T-helper 22 cell (primary cell): ENCODE measurements around the gene ETHE1.
A peak's percentile ranks its signal among the peaks of the same experiment; 100 is the strongest.
"Not testable (repeated sequence)": the region's sequence is repeated elsewhere in the genome, so short reads cannot be mapped to it uniquely, and the experiment has no call there.

Experiments used
- DNase-seq: peaks from one replicate; pipeline ENCODE4 v3.0.0-alpha.2; 2020; ENCODE audit warnings: low read depth

ETHE1 gene

DNA sequence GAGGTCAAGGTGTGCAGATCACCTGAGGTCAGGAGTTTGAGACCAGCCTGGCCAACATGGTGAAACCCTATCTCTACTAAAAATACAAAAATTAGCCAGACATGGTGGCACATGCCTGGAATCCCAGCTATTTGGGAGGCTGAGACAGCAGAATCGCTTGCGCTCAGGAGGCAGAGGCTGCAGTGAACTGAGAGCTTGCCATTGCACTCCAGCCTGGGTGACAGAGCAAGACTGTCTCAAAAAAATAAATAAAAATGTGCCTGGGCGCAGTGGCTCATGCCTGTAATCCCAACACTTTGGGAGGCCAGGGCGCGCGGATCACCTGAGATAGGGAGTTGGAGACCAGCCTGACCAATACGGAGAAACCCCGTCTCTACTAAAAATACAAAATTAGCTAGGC, 3.3 kb downstream of the ETHE1 start:
- not testable (repeated sequence) for DNase-seq

DNA sequence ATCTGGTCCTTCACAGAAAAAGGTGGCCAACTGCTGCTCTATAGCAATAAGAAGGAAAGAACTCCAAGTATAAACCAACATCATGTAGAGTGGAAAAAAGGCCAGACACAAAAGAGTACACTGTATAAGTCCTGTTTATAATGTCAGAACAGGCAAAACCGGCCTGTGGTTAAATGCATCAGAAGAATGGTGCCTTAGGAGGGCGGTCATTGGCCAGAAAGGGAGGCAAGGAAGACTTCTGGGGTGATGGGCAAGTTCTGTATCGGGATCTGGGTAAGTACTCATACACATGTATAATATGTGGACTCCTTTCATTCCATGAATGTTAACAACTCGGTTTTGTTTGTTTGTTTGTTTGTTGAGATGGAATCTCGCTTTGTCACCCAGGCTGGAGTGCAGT, 4.1 kb downstream of the ETHE1 start:
- DNase-seq, result no peak

DNA sequence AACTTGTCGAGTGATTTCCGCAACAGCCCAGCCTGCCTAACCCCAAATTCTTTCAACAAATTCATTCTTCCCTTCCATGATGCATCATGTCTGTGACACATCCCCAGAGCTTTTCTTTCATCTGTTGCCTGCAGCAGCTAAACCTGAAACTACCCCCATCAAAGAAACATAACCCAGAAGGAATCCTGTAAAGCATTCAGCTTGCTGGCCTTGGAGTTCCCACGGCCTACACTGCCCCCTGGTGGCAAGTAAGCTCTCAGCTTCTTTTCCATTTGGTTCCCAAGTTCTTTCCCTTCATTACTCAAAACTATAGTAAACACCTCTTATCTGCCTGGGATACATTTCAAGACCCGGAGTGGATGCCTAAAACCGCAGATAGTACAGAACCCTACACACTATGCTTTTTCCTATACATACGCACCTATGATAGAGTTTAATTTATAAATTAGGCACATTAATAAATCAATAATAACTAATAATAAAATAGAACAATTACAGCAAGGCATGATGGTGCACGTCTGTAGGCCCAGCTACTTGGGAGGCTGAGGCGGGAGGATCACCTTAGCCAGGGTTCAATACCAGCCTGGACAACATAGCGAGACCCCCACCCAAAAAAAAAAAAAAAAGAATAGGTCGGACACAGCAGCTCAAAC, 7.4 kb downstream of the ETHE1 start:
- DNase-seq, result peak; percentile 60

DNA sequence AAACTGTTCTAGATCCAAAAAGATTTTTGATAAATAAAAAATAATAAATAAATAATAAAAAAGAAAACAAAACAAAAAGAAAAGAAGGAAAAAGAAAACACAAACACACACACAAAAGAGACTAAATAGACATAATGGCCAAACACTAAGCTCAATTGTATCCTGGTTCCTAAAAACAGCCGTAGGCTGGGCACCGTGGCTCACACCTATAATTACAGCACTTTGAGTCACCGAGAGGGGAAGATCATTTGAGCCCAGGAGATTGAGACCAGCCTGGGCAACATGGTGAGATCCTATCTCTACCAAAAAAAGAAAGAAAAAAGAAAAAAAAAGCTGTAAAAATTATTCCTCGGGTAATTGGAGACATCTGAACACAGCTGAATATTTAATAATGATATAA, 8.9 kb downstream of the ETHE1 start:
- no peak for DNase-seq

DNA sequence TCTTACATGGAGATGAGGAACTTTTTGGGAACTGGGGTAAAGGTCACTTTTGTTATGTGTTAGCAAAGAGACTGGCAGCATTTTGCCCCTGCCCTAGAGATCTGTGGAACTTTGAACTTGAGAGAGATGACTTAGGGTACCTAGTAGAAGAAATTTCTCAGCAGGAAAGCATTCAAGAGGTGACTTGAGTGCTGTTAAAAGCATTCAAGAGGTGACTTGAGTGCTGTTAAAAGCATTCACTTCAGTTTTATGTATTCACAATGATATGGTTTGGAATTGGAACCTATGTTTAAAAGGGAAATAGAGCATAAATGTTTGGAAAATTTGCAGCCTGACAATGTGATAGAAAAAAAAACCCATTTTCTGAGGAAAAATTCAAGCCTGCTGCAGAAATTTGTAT, 14.6 kb downstream of the ETHE1 start:
- not testable (repeated sequence) for DNase-seq

DNA sequence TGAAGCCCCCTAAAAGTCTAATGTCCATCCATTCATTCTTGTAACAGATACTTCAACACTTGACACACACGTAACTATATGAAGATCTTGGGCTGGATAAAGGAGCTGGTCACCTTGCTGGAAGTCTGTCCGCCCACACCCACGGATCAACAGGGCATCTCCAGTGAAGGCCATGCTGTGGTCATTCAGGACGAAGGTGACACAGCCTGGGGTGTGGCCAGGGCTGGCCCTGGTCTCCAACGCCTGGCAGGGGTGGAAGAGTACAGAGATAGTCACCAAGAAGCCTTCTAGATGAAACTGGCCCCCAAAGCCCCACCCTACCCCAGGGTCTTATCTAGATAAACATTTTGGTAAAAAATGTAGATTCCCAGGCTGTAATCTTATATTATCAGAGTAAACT, 15.7 kb downstream of the ETHE1 start:
- DNase-seq, result no peak

DNA sequence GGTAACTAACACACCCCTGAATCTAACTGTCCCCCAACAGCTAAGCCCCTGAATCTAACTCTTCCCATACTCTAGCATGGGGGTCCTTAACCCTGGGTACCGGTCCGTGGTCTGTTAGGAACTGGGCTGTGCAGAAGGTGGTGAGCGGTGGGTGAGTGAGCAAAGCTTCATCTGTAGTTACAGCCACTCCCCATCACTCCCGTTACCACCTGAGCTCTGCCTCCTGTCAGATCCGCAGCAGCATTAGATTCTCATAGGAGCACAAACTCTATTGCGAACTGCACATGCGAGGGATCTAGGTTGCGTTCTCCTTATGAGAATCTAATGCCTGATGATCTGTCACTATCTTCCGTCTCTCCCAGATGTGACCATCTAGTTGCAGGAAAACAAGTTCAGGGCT, 16.3 kb downstream of the ETHE1 start:
- DNase-seq, result no peak

DNA sequence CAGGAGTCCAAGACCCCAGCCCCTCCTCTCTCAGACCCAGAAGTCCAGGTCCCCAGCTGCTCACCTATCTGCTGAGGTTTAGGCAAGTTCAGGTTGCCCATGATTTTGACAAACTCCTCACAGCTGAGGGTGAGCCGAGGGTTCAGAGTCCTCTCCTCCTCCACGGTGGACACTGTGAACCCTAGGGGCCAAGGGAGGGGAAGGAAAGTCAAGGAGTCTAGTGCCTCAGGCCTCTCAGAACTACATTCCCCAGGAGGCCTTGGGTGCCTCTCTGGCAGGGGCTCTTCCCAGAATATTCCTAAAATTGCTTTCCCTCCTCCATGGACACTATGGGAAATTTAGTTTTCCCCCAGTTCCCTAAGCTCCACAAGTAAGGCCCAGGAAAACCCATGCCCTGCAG, 19.1 kb downstream of the ETHE1 start:
- DNase-seq, result no peak

DNA sequence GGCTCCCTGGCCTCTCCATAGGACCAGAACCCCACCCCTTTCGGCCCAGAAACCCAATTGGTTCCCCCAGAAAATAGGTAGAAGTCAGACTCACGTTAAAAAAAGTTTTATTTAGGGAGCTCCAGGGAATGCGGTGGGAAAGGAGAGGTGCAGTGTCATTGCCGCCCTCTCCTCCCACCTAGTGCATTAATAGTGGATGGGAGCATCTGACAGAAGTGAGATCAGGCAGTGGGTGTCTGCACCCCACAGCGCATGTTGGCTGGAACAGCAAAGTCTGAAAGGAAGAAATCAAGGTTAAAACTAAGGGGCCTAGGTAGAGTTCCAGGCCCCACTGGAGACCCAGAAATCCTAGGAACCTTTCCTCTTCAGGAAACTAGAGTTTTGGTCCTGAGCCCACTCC, 20.4 kb downstream of the ETHE1 start:
- DNase-seq, result no peak

DNA sequence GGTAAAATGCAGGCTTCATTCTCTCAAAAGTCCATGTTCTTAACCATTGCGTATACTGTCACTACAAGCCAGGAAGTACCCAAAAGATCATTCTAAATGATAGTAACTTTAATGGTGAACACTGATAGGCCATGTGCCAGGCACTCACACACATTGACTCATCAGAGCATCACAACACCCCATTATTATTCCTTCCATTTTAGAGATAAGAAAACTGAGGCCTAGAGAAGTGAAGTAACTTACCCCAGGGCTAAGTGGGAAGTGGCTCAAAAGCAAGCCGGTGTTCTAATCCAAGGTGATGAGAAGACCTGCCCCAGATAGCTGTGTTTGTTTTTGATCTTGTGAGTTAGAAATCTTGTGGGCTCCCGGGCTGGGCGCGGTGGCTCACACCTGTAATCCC, 21.1 kb downstream of the ETHE1 start:
- no peak for DNase-seq

DNA sequence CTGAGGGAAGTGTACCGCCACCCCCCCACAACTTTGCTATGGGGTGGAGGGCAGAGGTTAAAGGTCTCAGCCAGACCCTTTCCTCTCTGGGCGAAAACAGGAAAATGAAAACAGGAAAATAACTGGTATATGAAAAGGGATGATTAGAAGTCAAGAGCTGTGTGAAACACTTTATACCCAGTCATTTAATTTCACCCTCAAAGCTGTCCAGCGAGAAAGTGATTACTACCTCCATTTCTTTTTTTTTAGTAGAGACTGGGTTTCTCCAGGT, 21.9 kb downstream of the ETHE1 start:
- DNase-seq, result no peak

DNA sequence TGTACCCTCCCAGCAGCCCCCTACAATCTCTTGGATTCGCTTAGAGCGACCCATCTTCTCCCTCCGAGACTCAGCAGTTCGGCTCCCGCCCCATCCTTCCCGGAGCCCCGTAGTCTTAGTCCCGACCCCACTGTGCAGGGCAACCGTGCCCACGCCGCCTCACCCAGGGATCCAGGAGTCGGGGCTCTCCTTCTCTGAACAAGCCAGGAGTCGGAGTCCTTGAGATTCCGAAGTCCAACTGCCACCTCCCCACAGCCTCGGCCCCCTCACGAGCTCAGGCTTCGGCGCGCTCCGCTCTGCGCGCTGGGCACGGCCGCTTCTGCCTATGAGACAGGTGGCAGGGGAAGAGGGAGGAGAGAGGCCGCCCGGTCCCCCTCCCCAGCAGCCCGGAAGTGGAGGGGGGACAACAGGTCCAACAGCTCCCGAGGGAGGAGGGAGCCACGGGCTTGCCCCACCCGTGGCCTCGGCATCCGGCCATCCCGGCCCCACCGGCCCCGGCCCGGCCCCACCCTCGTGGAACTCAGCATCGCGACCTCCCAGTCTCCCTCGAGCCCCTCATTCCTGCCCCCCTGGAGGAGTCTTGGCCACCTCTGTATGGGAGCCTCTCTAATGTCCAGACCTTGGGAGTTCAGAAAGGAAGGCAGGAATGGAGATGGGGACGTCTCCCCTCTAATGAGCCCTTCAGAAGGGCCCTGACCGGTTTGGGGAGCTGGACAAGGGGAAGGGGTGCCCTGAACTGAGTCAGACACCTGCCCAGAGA, 22.4 kb downstream of the ETHE1 start, which contains the start of gene PHLDB3:
TSS of gene PHLDB3 (minus strand) at position 321 of the 760 bp plus-strand sequence. CDS start 628 bp downstream, outside the sequence.
- DNase-seq, result no peak

DNA sequence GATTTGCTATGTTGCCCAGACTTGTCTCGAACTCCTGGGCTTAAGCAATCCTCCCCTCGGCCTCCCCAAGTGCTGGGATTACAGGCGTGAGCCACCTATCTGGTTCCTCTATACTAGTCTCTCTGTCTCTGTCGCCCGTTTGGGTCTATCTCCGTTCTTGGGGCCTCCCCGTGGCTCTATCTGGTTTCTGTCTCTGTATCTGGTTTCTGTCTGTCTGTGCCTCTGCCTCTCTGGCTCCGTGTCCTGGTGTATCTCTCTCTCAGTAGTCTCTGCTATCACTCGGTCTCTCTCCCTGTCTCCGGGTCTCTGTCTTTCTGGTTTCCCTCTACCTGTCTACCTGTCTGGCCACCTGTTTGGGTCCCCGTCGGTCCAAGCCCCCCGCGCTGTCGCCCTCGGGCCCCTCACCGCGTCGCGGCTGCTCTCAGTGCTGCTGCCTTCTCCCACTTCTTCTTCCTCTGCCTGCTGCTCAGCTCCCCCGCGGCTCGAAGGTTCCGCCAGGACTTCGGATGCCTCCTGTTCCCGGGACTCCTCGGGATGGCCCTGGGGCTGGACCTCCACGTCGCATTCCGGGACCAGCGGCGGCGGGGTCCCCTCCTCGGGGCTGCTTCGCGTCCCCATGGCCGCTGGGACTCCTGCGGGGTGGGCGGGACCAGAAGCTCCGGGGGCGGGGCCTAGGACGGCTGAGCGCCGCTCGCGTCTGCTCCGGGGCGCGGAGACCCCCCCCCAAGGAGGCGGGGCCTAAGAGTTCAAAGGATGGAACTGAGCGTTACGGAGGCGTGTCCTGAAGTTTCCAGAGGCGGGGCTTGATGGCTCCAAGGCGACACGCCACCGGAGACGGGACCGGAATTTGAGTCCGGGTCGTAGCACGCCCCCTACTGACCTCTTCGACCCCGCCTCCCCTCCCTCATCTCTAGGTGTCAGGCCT, 23.2 kb downstream of the ETHE1 start:
- DNase-seq, result peak; percentile 97

DNA sequence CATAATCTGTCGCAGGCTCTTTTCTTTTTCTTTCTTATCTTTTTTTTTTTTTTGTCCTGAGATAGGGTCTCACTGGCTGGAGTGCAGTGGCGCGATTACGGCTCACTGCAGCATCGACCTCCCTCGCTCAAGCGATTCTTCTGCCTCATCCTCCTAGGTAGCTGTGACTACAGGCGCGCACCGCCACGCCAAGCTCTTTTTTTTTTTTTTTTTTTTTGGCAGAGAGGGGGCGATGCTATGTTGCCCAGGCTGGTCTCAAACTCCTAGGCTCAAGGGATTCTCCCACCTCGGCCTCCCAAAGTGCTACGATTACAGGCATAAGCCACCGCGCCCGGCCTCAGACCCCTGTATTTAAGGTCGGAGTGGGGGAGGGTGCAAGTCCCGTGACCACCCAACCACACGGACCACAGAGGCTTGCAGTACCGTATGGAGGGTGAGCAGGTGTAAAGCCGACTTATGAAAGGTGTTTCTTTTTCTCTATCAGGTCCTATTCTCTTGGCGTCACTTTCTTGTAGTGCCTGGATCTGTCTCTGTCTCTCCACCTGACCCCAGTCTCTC, 24.5 kb downstream of the ETHE1 start:
- no peak for DNase-seq

DNA sequence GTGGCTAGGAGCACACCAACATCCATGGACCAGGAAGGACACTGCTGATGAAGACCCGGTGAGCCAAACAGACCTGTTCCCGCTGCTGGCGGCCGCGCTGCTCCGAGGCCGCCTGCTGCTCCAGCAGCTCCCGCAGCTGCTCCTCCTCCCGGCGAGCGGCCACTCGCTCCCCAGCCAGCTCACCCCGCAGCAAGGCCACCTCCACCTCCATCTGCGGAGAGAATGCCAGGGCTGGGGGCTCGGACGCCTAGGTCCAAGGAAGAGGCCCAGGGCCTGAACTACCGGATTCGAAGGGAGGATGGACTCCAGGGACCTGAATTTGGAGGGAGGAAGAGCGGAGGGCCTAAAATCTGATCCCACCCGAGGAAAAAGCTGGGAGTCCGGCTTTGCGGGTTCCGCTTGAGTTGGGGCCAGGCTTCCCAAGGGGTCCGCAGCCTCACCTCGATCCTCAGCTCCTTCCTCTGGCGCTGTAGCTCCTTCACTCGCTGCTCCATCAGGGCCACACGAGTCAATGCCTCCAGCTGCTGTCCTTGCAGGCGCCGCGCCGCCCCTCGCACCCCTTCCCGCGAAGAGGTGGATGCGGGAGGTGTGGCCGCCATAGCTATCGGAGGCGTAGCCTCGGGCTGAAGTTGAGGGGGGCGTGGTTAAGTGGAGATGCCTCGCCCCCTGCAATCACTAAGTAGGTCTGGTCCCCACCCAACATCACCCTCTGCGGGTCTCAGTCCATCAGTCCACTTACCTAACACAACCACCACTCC, 25.2 kb downstream of the ETHE1 start:
- no peak for DNase-seq

DNA sequence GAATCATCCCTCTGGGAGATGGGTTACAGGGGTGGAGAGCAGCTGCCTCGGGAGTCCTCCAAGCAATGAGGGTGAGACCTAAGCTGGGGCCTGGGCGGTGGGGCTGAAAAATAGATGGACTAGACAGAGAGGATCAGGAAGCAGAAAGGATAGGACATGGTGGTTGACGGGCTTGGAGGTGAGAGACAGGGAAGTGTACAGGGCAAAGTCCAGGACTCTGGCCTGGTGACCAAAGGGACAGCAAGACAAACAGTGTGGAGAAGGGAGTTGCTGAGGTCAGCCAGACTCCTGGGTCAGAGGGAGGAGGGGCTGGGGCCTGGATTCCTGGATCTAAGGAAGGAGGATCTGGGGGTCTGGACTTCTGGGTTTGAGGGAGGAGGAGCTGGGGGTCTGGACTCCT, 28.0 kb downstream of the ETHE1 start:
- no peak for DNase-seq

DNA sequence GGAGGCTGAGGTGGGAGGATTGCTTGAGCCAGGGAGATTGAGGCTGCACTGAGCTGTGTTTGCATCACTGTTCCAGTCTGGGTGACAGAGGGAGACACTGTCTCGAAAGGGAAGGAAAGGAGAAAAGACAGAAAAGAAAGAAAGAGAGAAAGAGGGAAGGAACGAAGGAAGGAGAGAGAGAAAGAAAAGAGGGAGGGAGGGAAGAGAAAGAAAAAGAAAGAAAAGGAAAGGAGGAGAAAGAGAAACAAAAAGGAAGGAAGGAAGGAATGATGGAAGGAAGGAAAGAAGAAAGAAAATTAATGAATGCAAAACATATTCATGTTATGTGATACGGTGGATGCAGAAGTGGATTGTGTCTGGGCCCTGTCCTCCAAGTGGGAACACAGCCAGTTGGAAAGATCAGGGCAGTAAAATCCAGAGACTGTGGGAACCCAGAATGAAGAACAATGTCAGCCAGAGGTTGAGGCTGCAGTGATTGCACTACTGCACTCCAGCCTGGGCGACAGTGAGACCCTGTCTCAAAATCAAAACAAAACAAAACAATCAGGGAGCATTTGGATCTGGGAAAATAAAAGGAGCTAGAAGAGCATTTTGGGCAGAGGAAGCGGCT, 28.7 kb downstream of the ETHE1 start:
- DNase-seq, result no peak

DNA sequence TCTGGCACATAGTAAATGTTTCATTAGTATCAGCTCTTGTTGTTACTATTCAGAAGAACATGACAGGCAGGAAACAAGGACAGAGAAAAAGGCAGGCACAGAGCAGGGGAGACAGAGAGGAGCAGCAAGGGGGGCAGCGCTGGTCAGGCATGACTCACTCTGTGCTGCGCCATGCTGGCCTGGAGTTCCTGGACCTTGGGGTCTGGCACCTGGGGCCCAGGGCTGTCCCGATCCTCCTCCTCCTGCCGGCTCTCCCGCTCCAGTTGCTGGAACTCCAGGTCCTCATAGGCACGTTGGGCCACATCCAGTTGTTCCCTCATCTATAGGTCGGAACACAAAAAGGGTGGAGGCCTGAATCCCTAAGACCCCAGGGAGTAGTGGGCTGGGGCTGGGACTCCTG, 30.0 kb downstream of the ETHE1 start:
- no peak for DNase-seq

DNA sequence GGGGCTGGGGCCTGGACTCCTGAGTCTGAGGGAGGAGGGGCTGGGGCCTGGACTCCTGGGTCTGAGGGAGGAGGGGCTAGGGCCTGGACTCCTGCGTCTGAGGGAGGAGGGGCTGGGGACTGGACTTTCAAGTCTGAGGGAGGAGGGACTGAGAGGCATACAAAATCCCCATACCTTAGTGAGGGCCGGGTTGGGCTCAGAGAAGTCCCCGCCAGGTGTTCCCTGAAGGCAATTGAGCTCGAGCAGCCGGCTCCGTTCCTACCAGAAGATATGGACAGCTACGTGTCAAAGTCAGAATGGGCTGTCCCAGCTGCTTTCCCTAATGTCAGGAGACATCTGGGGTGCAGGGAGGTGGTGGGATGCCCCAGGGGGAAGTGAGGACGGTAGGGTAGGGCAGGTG, 31.9 kb downstream of the ETHE1 start:
- DNase-seq, result no peak

DNA sequence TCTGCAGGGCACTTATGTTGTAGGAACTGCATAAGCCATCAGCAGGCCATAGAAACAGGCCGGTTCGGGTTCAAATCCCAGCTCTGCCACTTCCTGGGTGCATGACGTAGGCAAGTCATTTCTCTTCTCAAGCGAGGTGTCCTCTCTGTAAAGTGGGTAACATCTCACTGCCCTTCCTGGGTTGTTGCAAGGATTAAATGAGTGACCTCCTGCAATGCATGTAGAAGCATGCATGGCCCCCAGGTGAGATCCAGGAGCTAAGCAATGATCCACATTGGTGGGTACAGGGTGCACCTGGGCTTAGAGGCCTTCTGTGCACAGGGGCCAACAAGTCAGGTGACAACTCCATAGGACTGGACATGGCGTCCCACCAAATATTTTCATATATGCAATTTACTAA, 36.2 kb downstream of the ETHE1 start:
- no peak for DNase-seq

DNA sequence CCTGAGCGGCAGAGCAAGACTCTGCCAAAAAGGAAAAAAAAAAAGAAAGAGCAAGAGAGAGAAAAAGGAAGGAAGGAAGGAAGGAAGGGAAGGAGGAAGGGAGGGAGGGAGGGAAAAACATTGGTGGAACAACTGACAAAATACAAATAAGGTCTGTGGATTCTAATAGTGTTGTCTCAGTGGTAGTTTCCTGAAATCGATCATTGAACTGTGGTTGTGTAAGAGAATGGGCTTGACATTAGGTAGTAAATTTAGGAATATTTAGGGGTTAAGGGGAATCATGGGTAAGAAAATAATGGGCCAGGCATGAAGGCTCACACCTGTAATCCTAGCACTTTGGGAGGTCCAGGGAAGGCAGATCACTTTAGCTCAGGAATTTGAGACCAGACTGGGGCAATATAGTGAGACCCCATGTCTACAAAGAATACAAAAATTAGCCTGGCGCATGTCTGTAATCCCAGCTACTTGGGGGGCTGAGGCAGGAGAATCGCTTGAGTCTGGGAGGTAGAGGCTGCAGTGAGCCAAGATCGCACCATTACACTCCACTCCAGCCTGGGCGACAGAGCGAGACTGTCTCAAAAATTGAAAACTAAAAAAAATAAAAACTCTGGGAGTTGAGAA, 36.9 kb downstream of the ETHE1 start:
- no peak for DNase-seq
